Tibial artery (tissue), 4 donors: ENCODE results near the gene RCOR2.
"Not testable (repeated sequence)": the region's sequence is repeated elsewhere in the genome, so short reads cannot be mapped to it uniquely, and the experiment has no call there.

Experiments
- DNase-seq, 2 donors: peaks; one replicate each; pipeline ENCODE4 v3.0.0-alpha.2; 2019
- H3K27ac ChIP-seq, 2 donors: fragments of 200-600 bp; sonication (generic) in 1 of 2; 1 replicate in 1 of 2; 2 replicates in 1 of 2; pipeline ENCODE4 v1.5.1; 2018 to 2019; ENCODE audit warnings: mild to moderate bottlenecking in 1 of 2
- H3K27me3 ChIP-seq, 2 donors: fragments of 200-600 bp; sonication (generic) in 1 of 2; one replicate each; pipeline versions ENCODE4 v1.5.1 to v1.6.0; 2016 to 2019
- H3K36me3 ChIP-seq, 3 donors: fragments of 200-600 bp; sonication (generic) in 2 of 3; one replicate each; pipeline ENCODE4 v1.5.1; 2016 to 2019; ENCODE audit warnings: mild to moderate bottlenecking in 2 of 3
- H3K4me1 ChIP-seq, 4 donors: fragments of 200-600 bp; sonication (generic) in 2 of 4; 1 replicate in 3 of 4; 2 replicates in 1 of 4; pipeline ENCODE4 v1.5.1; 2016 to 2019
- H3K4me3 ChIP-seq, 2 donors: fragments of 200-600 bp; sonication (generic) in 1 of 2; 1 replicate in 1 of 2; 2 replicates in 1 of 2; pipeline ENCODE4 v1.5.1; 2018 to 2019; ENCODE audit warnings: mild to moderate bottlenecking in 2 of 2
- H3K9me3 ChIP-seq, 3 donors: fragments of 200-600 bp; sonication (generic) in 1 of 3; one replicate each; pipeline ENCODE4 v1.5.1; 2016 to 2019
- intact Hi-C: fragments of 100-400 bp; cut with DNase I; formaldehyde crosslinking; loops from one replicate; pipeline ENCODE4 v1.15.0; 2023; ENCODE audit warnings: low total_unique reads
- TF ChIP-seq, protein P1 (sequence below), 2 experiments: fragments of 200-600 bp in 1 of 2; fragments of 450-650 bp in 1 of 2; IDR thresholded peaks; one replicate each; pipeline ENCODE4 v1.5.1; 2017 to 2019; ENCODE audit warnings: antibody characterized with exemption in 2 of 2, mild to moderate bottlenecking in 1 of 2, moderate library complexity in 1 of 2

RCOR2 gene

DNA sequence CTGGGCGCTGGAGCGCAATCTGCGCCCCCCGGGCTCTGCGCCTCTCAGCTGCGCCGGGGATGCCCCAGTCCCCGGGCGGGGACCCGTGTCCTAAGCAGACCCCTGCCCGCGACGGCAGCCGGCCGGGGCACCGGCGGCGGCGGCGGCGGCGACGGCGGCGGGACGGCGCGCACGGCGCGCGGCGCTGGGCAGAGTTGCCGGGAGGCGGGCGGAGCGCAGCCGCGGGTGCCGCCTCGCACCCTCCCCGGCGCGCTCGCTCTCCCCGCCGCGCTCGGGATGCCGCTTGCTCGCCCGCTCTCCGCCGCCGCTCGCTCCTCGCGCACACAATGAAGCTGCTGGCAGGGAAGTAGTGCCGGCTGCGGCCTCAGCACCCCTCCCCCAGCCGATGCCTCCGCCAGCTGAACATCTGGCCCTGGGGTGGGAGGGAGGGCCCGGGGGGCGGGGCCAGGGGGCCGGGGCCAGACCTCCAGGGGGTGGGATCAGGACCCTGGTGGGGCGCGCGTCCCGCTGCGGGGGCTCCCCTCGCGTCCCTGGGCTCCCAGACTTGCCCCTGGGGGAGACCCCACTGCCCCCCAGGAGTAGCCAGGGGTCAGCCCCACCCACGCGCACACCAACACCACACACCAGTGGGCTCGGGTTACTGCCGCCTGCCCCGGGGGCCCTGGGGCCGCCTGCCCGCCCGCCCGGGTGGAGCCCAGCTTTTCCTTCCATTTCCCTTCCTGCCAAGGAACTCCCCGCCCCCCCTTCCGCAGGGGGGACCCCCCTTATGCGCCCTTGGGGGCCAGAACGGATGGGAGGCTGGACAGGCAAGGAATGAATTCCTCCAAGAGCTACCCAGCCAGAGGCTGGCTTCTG lies at the start of gene RCOR2:
Gene RCOR2, minus strand, starts transcription at position 328 of the 855 bp plus-strand sequence. CDS start 708 bp downstream, outside the sequence.
- Histone ChIP-seq H3K4me1 (peaks cover 0 to 54% (median 52%) of the 10 kb centered on the region in 4 donors), H3K4me3 (peak within 1 kb of the TSS; percentile 54 to 63), H3K36me3 (no peaks in the 10 kb centered on the region), H3K27me3 (no peaks in the 10 kb centered on the region), H3K9me3 (no peaks in the 10 kb centered on the region), H3K27ac (peak within 1 kb of the TSS; percentile 87 to 95)
- intact Hi-C loops = no loop called here
- TF ChIP-seq, protein P1, sequence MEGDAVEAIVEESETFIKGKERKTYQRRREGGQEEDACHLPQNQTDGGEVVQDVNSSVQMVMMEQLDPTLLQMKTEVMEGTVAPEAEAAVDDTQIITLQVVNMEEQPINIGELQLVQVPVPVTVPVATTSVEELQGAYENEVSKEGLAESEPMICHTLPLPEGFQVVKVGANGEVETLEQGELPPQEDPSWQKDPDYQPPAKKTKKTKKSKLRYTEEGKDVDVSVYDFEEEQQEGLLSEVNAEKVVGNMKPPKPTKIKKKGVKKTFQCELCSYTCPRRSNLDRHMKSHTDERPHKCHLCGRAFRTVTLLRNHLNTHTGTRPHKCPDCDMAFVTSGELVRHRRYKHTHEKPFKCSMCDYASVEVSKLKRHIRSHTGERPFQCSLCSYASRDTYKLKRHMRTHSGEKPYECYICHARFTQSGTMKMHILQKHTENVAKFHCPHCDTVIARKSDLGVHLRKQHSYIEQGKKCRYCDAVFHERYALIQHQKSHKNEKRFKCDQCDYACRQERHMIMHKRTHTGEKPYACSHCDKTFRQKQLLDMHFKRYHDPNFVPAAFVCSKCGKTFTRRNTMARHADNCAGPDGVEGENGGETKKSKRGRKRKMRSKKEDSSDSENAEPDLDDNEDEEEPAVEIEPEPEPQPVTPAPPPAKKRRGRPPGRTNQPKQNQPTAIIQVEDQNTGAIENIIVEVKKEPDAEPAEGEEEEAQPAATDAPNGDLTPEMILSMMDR (IDR thresholded peaks at IDR 0.05) = no peak
- DNase-seq = peak; percentile 72 to 89

- Histone ChIP-seq H3K27ac (no peak overlapping the region), H3K4me3 (no peak overlapping the region), H3K27me3 (peaks cover 0 to 26% of the 10 kb centered on the region in 2 donors), H3K4me1 (peaks cover 0 to 7% (median 0%) of the 10 kb centered on the region in 4 donors), H3K36me3 (no peaks in the 10 kb centered on the region), H3K9me3 (no peaks in the 10 kb centered on the region)
- DNase-seq = no peak
- TF ChIP-seq, protein P1 (IDR thresholded peaks at IDR 0.05) = no peak
- intact Hi-C loops = no loop called here
Observed at GRCh38 chr11:63966444-63966843, 49.5 kb upstream of the RCOR2 start.

GRCh38 chr11:63963895-63964294 lies 46.9 kb upstream of the RCOR2 start:
- H3K4me3 ChIP-seq, H3K27ac ChIP-seq, DNase-seq, H3K36me3 ChIP-seq, intact Hi-C loops, H3K4me1 ChIP-seq, H3K9me3 ChIP-seq: not testable (repeated sequence)
- H3K27me3 ChIP-seq = peaks cover 0 to 15% of the 10 kb centered on the region in 2 donors

- H3K27me3 ChIP-seq = peaks cover 0 to 15% of the 10 kb centered on the region in 2 donors
- H3K4me3 ChIP-seq = no peak overlapping the region
- TF ChIP-seq, protein P1 (IDR thresholded peaks at IDR 0.05) = no peak
- H3K9me3 ChIP-seq = no peaks in the 10 kb centered on the region
- H3K27ac ChIP-seq = no peak overlapping the region
- peaks cover 0 to 7% (median 0%) of the 10 kb centered on the region in 4 donors for H3K4me1 ChIP-seq
- peaks cover 0 to 6% (median 0%) of the 10 kb centered on the region in 3 donors for H3K36me3 ChIP-seq
- intact Hi-C loops = no loop called here
- no peak for DNase-seq
Observed at GRCh38 chr11:63961608-63962412, 44.8 kb upstream of the RCOR2 start.

DNA sequence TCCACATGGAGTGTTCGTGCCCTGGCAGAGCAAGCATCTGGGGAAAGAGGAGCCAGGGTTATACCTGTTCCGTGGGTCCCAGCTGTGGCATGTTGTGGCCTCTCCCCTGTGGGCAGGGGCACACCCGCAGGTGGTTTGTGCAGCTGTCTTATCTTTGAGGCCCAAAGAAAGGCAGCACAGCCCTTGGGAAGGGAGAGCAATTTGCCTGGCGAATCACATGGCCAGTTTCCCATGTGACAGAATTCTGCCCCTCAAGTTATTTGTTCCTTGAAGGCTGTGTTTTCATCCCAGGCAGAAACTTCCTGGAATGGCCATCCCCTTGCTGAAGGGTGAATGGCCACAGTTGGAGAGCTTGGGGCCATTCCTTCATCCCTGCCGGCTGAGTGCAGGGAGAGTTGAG lies 41.0 kb upstream of the RCOR2 start:
- no peak overlapping the region for H3K27ac ChIP-seq
- no peaks in the 10 kb centered on the region for H3K9me3 ChIP-seq
- DNase-seq = no peak
- peaks cover 0 to 7% (median 0%) of the 10 kb centered on the region in 4 donors for H3K4me1 ChIP-seq
- H3K4me3 ChIP-seq = no peak overlapping the region
- H3K36me3 ChIP-seq = peaks cover 25 to 40% (median 35%) of the 10 kb centered on the region in 3 donors
- peaks cover 0 to 15% of the 10 kb centered on the region in 2 donors for H3K27me3 ChIP-seq
- intact Hi-C loops = no loop called here
- TF ChIP-seq, protein P1 (IDR thresholded peaks at IDR 0.05) = no peak
